ENCODE data around the gene LCN10.

Gene LCN10

GRCh38 chr9:136753371-136754058 lies 10.8 kb upstream of the LCN10 start:
- DNase-seq = no peak

- DNase-seq = no peak
Measured at GRCh38 chr9:136751814-136752213, 9.1 kb upstream of the LCN10 start.

- no peak for DNase-seq
Measured at GRCh38 chr9:136751244-136751643, 8.5 kb upstream of the LCN10 start.

DNA sequence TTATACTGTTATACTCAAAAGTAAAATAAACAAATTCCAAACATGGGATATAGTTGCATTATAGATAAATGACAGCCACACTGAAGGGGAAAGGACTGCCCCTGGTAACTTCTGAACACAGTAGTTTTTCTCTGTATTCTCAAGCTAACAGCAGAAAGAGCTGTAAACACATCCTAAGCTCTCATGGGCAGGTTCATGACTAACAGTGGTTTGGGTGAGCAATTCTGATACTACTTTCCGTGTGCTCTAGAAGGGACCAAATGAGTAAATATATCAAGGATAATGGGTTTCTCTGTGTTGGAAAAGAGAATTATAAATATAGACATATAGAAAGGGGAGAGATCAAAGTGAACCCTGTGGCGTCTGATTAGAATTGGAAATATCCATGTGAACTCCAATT lies 7.8 kb upstream of the LCN10 start:
- no peak for DNase-seq

DNA sequence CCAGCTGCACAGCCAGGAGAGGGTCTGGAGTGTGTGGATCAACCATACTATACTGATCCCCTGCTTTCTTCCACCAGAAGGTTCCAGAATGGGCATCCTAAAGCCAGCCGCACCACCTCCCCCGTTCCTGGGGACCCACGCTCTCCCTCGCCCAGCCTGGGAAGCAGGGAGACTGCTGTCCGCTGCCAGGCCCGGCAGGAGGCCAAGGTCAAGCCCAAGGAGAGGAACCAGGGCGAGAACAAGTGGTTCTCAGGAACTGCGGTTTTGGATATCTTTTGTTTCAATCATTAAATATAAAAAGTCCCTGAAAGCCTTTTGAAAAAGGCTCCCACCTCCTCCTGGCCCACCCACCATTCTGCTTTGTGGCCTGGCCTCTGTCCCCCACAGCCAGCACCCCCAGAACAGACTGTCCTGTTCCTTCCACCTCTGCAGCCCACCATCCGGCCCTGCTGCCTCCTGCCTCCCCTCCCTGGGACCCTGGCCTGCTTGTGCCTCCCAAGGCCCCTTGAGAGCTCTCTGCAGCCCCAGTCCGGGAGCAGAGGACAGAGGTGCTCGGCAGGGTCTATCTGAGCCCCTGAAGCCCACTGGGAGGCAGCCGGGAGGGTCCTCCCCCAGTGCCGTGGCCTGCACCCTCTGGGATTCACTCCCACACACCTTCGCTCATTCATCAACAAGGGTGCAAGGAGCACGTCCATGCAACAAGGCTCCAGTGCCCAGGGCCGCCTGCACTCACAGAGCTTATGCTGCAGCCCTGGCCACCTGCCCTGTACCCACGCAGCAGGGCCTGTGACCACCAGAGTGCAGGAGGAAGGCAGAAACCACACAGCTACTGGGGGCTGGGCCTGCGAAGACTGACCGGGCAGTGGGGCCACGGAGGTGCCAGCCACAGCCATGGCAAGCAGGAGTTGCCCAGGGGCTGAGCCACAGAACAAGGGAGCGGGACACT lies 6.2 kb upstream of the LCN10 start:
- no peak for DNase-seq

GRCh38 chr9:136748201-136748600 lies 5.5 kb upstream of the LCN10 start, which contains the start of gene LCN6:
Gene LCN6, minus strand, starts transcription at chr9:136748525. Its CDS starts 42 bp downstream, at chr9:136748483.
- no peak for DNase-seq

DNA sequence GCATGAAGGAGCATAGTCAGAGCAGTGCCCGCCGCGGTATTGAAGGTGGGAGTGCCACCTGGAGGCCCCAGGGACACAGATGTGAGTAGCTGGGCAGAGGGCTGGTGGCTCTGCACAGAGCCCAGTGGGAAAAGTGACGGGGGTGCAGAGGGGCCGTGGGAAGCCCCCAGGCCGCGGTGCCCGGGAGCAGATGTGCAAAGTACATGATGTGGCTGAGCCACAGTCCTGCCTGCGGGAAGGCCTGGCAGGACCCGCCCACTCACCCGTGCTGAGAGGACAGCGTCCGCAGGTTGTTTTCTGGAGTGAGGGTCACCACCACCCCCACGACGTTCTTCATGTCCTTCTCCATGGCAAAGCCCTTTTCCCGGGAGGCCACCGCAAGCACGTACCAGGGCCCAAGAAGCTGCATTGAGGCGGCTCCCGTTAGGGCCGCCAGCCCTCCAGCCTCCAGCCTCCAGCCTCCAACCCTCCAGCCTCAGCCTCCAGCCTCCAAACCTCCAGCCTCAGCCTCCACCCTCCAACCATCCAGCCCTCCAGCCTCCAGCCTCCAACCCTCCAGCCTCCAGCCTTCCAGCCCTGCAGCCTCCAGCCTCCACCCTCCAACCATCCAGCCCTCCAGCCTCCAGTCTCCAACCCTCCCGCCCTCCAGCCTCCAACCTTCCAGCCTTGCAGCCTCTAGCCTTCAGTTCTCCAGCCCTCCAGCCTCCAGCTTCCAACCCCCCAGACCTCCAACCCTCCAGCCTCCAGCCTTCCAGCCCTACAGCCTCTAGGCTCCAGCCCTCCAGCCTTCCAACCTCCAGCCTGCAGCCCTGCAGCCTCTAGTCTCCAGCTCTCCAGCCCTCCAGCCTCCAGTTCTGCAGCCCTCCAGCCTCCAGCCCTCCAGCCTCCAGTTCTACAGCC lies 4.7 kb upstream of the LCN10 start:
- no peak for DNase-seq

DNA sequence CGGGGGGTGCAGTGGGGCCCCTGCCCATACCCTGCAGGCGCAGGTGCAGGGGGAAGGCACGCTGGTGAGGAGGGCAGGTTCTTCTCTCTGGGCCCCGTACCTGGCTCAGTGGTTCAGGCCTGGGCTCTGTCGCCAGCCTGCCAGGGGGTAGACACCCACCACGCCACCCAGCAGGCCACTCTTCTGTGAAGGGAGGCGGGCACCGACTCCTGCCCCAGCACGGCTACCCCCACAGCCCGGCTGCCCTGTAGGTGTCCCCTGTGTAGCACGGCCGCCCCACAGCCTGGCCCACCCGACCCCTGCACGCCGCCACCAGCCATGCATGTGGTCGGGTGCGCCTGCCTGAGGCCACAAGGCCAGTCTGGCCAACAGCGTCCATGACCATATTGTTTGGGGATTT lies 3.9 kb upstream of the LCN10 start:
- no peak for DNase-seq

- DNase-seq = no peak
Measured at GRCh38 chr9:136746155-136746490, 3.4 kb upstream of the LCN10 start.

GRCh38 chr9:136745389-136746154 lies 2.8 kb upstream of the LCN10 start:
- DNase-seq = no peak

GRCh38 chr9:136744773-136745172 lies 2.0 kb upstream of the LCN10 start:
- DNase-seq = no peak

DNA sequence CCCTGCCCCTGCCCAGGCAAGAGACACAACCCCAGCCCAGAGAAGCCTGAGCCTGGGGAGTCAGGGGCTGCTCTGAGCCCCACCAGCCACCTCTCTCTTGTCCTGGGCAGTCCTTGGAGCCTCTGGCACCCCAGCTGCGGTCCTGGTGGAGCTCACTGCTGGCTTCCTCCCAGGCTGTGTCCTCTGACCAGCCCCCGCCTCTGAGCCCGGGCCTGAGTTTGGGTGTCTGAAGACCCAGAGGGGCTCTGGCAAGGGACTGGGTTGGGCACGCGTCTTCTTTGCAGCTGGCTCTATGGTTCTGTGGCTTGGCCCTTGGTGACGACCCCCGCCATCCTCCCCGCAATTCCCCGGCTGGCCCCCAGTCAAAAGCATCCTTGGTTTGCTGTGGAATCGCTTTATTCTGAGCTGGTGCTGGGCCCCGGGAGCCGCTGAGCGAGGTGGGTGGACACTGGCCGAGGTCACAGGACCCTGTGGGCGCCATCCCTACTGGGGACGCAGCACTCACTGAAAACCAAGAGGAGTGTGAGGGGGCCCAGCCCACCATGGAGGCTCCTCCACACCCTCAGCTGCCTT lies 985 bp upstream of the LCN10 start:
- no peak for DNase-seq

DNA sequence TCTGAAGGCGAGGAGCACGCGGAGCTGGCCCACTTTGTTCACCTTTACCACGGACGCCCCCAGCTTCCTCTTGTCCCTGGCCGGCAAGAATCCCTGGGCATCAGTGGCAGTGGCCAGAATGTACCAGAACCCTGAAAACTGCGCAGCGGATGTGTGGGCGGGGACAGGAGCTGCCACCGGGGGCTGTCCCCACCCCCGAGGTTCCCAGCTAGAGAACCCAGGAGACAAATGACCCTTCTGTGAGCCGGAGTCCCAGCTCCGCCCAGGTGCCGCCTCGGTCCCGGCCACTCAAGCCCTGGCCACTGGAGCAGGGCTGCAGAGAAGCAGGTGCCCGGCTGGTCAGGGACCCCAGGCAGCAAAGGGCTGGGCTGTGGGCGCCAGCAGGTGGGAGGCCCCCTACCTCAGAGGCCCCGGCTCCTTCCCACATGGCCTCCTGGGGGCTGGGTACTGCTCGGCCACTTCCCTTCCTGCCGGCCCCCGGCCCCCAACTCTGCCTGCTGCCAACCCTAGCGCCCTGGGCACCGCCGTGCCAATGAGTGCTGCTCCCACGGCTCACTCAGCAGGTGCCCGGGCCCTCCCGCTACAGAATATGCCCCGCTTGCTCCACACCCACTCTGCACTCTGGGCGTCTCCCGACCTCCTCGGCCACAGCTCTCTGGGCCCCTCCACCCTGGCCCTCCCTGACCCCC lies 713 bp downstream of the LCN10 start:
- no peak for DNase-seq

- no peak for DNase-seq
Measured at GRCh38 chr9:136740971-136741882, 1.5 kb downstream of the LCN10 start.

DNA sequence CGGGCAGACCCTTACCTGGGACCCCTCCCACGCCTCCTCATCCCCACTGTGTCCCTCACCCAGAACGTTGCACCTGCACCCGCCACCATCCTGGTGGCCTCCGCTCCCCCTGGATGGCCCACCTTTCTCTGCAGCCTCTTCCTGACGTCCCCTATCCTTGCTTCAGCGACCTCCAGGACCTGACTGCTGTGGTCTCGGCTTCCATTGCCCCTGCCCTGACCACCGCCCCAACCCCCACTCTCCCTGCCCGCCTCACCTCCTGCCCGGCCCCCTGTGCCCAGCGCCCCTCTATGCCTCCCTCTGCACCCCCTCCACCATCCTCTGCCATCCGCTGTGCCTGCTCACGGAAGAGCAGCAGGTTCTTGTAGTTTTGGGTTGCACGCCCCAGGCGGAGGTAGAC lies 2.2 kb downstream of the LCN10 start:
- no peak for DNase-seq

GRCh38 chr9:136740069-136740468 lies 2.7 kb downstream of the LCN10 start:
- DNase-seq = no peak

DNA sequence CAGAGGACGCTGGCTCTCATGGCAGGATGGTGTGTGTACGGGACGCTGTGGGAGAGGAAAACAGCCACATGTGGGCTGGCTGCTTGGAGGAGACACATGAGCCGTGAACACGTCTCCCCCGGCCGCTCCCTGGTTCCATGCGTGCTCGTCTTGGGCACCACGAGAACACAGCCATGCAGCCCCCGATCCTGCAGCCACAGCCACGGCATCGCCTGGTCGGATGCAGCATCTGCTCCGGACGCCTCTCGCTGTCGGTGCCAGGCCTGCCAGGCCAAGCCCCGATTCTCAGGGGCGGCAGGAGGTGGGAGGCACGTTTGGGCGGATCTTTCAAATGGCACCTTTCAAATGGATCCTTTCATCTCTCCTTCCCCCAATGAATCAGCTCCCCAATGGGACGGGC lies 3.2 kb downstream of the LCN10 start:
- no peak for DNase-seq

- no peak for DNase-seq
Measured at GRCh38 chr9:136738960-136739359, 3.8 kb downstream of the LCN10 start.

DNA sequence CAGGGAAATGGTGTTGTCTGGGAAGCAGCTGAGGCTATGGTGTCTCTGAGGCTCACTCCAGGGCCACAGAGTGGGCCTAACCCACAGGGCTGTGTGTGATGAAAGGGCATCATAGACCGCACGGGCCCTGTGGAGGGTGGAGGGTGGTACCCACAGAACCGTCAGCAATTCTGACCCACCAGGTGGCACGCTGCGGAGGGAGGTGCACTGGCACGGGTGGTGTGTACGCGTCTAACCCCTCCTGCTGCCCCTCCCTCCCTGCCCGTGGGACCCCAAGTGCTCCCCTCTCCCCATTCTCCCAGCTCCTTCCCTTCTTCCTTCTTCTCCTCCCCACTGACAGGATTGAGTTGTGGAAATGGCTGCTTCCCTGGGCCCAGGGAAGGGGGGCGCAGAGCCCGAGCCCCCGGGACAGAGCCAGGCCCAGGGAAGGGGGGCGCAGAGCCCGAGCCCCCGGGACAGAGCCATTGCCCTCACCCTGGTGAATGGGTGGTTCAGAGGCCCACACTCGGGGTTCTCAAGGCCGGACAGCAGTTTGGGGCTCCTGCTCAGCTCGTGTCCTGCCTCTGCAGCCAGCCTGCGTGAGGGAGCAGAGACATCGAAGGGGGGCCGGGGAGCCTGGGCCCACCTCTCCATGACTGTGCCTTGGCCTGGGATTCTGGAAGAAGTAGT lies 6.8 kb downstream of the LCN10 start:
- no peak for DNase-seq
